GM12878 (cell line): ENCODE results near the gene LSAMP. TPM values are rescaled to one million over a fixed set of nuclear protein-coding genes. Genes with fewer than 3 reads are reported as not detected.

Experiments
- ATAC-seq: fragments of 200-7000 bp; cut with Tn5 transposase; 3 replicates; pipeline ENCODE4 v1.9.1; 2020; ENCODE audit warnings: mild to moderate bottlenecking, moderate library complexity
- BruUV-seq: library from RNA; stranded (reverse); fragments of 400-500 nt; replicated peaks from 2 replicates; lab custom pipeline; 2021; lab: Mats Ljungman, UMichigan
- CTCF ChIA-PET: fragments of 300-600 bp; sonication (Branson Sonifier 250); formaldehyde crosslinking; extraction: SDS; loops from one replicate; lab custom pipeline; 2021; ENCODE audit warnings: inconsistent platforms; lab: Yijun Ruan, JAX
- POLR2A ChIA-PET: fragments of 350-600 bp; formaldehyde crosslinking; extraction: SDS; loops from one replicate; lab custom pipeline; 2021; ENCODE audit warnings: inconsistent platforms; lab: Charles Lee
- RAD21 ChIA-PET: fragments of 300-600 bp; sonication (Branson Sonifier 250); formaldehyde crosslinking; loops from one replicate; lab custom pipeline; 2023; ENCODE audit warnings: antibody characterized with exemption; ENCODE audit not compliant: unreplicated experiment; lab: Charles Lee
- SMC1A ChIA-PET: fragments of 300-600 bp; sonication (Branson Sonifier 250); formaldehyde crosslinking; loops from one replicate; lab custom pipeline; 2023; ENCODE audit not compliant: unreplicated experiment, uncharacterized antibody; lab: Charles Lee
- DNase-seq: peaks from one replicate; pipeline ENCODE4 v3.0.0-alpha.2; 2011; ENCODE audit warnings: low read depth, low spot score
- FAIRE-seq: peaks from 3 replicates; lab custom pipeline; 2011; peaks lifted over from hg19 to GRCh38; lab: Jason Lieb, UNC
- H2AFZ ChIP-seq: 2 replicates; pipeline ENCODE4 v1.6.0; 2011; ENCODE audit warnings: low read depth, low read length, control low read depth; ENCODE audit not compliant: control insufficient read depth
- H3K27ac ChIP-seq: 2 replicates; pipeline ENCODE4 v1.5.1; 2011; ENCODE audit warnings: control low read depth; ENCODE audit not compliant: control insufficient read depth, insufficient read depth
- H3K27me3 ChIP-seq, 2 experiments: replicated peaks in 1 of 2; 2 replicates each; pipeline versions ENCODE4 v1.6.0 to v1.6.1; 2011; ENCODE audit warnings: low read length in 1 of 2; ENCODE audit not compliant: control insufficient read depth in 2 of 2, insufficient read depth in 2 of 2
- H3K36me3 ChIP-seq, 2 experiments: 2 replicates each; pipeline ENCODE4 v1.5.1; 2011; ENCODE audit warnings: low read length in 1 of 2; ENCODE audit not compliant: control insufficient read depth in 2 of 2, insufficient read depth in 2 of 2
- H3K4me1 ChIP-seq: 2 replicates; pipeline ENCODE4 v1.6.1; 2011; ENCODE audit warnings: mild to moderate bottlenecking, low read length, moderate library complexity, mixed read lengths; ENCODE audit not compliant: control insufficient read depth, insufficient read depth
- H3K4me2 ChIP-seq: 2 replicates; pipeline ENCODE4 v1.6.0; 2011; ENCODE audit warnings: control low read depth; ENCODE audit not compliant: control insufficient read depth, insufficient read depth
- H3K4me3 ChIP-seq: fragments of 200-600 bp; sonication (generic); 2 replicates; pipeline ENCODE4 v1.5.1; 2016
- H3K79me2 ChIP-seq: 2 replicates; pipeline ENCODE4 v1.6.0; 2011; ENCODE audit warnings: low read length; ENCODE audit not compliant: control insufficient read depth, insufficient read depth
- H3K9ac ChIP-seq: 2 replicates; pipeline ENCODE4 v1.8.0; 2011; ENCODE audit warnings: low read length, control low read depth, mixed read lengths; ENCODE audit not compliant: control insufficient read depth, insufficient read depth
- H3K9me3 ChIP-seq: replicated peaks from 3 replicates; pipeline ENCODE4 v1.5.1; 2011; ENCODE audit warnings: mild to moderate bottlenecking, low read length; ENCODE audit not compliant: control insufficient read depth, insufficient read depth
- H4K20me1 ChIP-seq: 2 replicates; pipeline ENCODE4 v1.6.0; 2011; ENCODE audit not compliant: control insufficient read depth, insufficient read depth
- ATF2 ChIP-seq: IDR thresholded peaks from 2 replicates; pipeline ENCODE4 v1.6.1; 2012; ENCODE audit warnings: low read length, inconsistent platforms
- ATF7 ChIP-seq: fragments of 450-650 bp; IDR thresholded peaks from 2 replicates; pipeline ENCODE4 v1.6.1; 2016; ENCODE audit warnings: low read depth, mild to moderate bottlenecking
- BHLHE40 ChIP-seq, 2 experiments: fragments of 450-650 bp in 1 of 2; IDR thresholded peaks; 2 replicates each; pipeline ENCODE4 v1.6.1; 2011 to 2017; ENCODE audit warnings: low read depth in 2 of 2, borderline replicate concordance in 1 of 2, improper control_type of control experiment in 1 of 2, low read length in 1 of 2, mild to moderate bottlenecking in 1 of 2
- DPF2 ChIP-seq: fragments of 450-650 bp; IDR thresholded peaks from 2 replicates; pipeline ENCODE4 v1.6.1; 2017; ENCODE audit warnings: mild to moderate bottlenecking
- EED ChIP-seq: sonication (generic); IDR thresholded peaks from 2 replicates; pipeline ENCODE4 v1.6.1; 2016; ENCODE audit warnings: antibody characterized with exemption, low read depth
- EP300 ChIP-seq, 2 experiments: fragments of 150-350 bp in 1 of 2; IDR thresholded peaks; 2 replicates each; pipeline ENCODE4 v1.6.1; 2011 to 2012; ENCODE audit warnings: low read depth in 2 of 2, low read length in 2 of 2, borderline replicate concordance in 1 of 2, improper control_type of control experiment in 1 of 2, inconsistent platforms in 1 of 2; ENCODE audit not compliant: control insufficient read depth in 1 of 2
- IKZF1 ChIP-seq: fragments of 450-650 bp; conservative IDR thresholded peaks from 2 replicates; pipeline ENCODE4 v1.6.1; 2017; ENCODE audit warnings: antibody characterized with exemption, mild to moderate bottlenecking
- IKZF2 ChIP-seq, 2 experiments: fragments of 450-650 bp; IDR thresholded peaks; 2 replicates each; pipeline ENCODE4 v1.6.1; 2017; ENCODE audit warnings: mild to moderate bottlenecking in 2 of 2, moderate library complexity in 2 of 2
- MEF2A ChIP-seq: IDR thresholded peaks from 2 replicates; pipeline ENCODE4 v1.6.1; 2011; ENCODE audit warnings: low read depth, mild to moderate bottlenecking, low read length, moderate library complexity; ENCODE audit not compliant: insufficient read depth
- MEF2B ChIP-seq: fragments of 450-650 bp; IDR thresholded peaks from 2 replicates; pipeline ENCODE4 v1.6.1; 2018; ENCODE audit warnings: mild to moderate bottlenecking, moderate library complexity; ENCODE audit not compliant: partially characterized antibody, poor library complexity, severe bottlenecking
- MTA2 ChIP-seq: fragments of 450-650 bp; IDR thresholded peaks from 2 replicates; pipeline ENCODE4 v1.6.1; 2016; ENCODE audit warnings: low read depth, mild to moderate bottlenecking, moderate library complexity
- NBN ChIP-seq: fragments of 450-650 bp; IDR thresholded peaks from 2 replicates; pipeline ENCODE4 v1.6.1; 2016
- PAX8 ChIP-seq: fragments of 450-650 bp; IDR thresholded peaks from 2 replicates; pipeline ENCODE4 v1.6.1; 2017; ENCODE audit warnings: mild to moderate bottlenecking, moderate library complexity
- PKNOX1 ChIP-seq: fragments of 450-650 bp; IDR thresholded peaks from 2 replicates; pipeline ENCODE4 v1.6.1; 2016; ENCODE audit warnings: mild to moderate bottlenecking
- RELB ChIP-seq: fragments of 450-650 bp; IDR thresholded peaks from 2 replicates; pipeline ENCODE4 v1.6.1; 2017; ENCODE audit warnings: low read depth, mild to moderate bottlenecking, moderate library complexity
- RUNX3 ChIP-seq: IDR thresholded peaks from 2 replicates; pipeline ENCODE4 v1.6.1; 2012; ENCODE audit warnings: low read length, inconsistent platforms
- SMAD1 ChIP-seq: fragments of 450-650 bp; IDR thresholded peaks from 2 replicates; pipeline ENCODE4 v1.6.1; 2018; ENCODE audit warnings: mild to moderate bottlenecking, low read depth; ENCODE audit not compliant: partially characterized antibody
- SMC3 ChIP-seq: IDR thresholded peaks from 2 replicates; pipeline ENCODE4 v1.6.1; 2011; ENCODE audit warnings: low read length, improper control_type of control experiment, borderline replicate concordance
- TAF1 ChIP-seq: IDR thresholded peaks from 2 replicates; pipeline ENCODE4 v1.6.1; 2011; ENCODE audit warnings: mild to moderate bottlenecking, low read depth, low read length, borderline replicate concordance
- TCF7 ChIP-seq: IDR thresholded peaks from 2 replicates; pipeline ENCODE4 v1.6.1; 2014; ENCODE audit warnings: antibody characterized with exemption, borderline replicate concordance
- ZNF207 ChIP-seq: fragments of 450-650 bp; IDR thresholded peaks from 2 replicates; pipeline ENCODE4 v1.6.1; 2014; ENCODE audit warnings: antibody characterized with exemption, mild to moderate bottlenecking, borderline replicate concordance
- ZNF384 ChIP-seq: IDR thresholded peaks from 2 replicates; pipeline ENCODE4 v1.6.1; 2012; ENCODE audit warnings: low read depth, mild to moderate bottlenecking, low read length, improper control_type of control experiment, borderline replicate concordance
- whole genome bisulfite sequencing: methylation state at CpG from one replicate; pipeline ENCODE4 v1.1.6; 2016; ENCODE audit warnings: low lambda C conversion rate; ENCODE audit not compliant: insufficient replicate concordance, insufficient coverage; ENCODE audit errors: missing lambda C conversion rate; 5-methylcytosine and 5-hydroxymethylcytosine counted together
- in situ Hi-C: fragments of 300-500 bp; cut with MboI; formaldehyde crosslinking; loops from 9 replicates; pipeline ENCODE4 v1.14.3; 2018; ENCODE audit warnings: mixed read lengths
- intact Hi-C: fragments of 100-400 bp; cut with micrococcal nuclease; formaldehyde crosslinking; loops from one replicate; pipeline ENCODE4 v1.14.2; 2022; ENCODE audit not compliant: unreplicated experiment
- polyA plus RNA-seq, 11 experiments: library from polyadenylated mRNA; depleted of rRNA in 4 of 11; unstranded in 6 of 11; stranded (reverse) in 5 of 11; fragments of >200 nt; fragmentation: Nextera tagmentation in 4 of 11; fragmentation: Illumina TruSeq in 1 of 11; extraction: Ambion mirVana in 4 of 11; extraction: Trizol in 1 of 11; gene quantifications; 1 replicate in 1 of 11; 2 replicates in 10 of 11; pipeline versions ENCODE4 v1.2.1 to v1.2.3, GENCODE V29; 2011 to 2016; ENCODE audit warnings: inconsistent platforms in 2 of 11, missing spikeins in 2 of 11, low read depth in 1 of 11
- total RNA-seq, 4 experiments: library from RNA; depleted of rRNA in 3 of 4; stranded (reverse); fragments of >200 nt in 3 of 4; fragmentation: Illumina TruSeq in 1 of 4; extraction: Trizol in 1 of 4; gene quantifications; 2 replicates each; pipeline versions ENCODE4 v1.2.1 to v1.2.3, GENCODE V29; 2013 to 2021

Gene LSAMP
- total and polyA plus RNA-seq, 10 of the 15 experiments (the other 5 are each of a cell fraction or from before 2014, with no cell fraction given), result 2.0 to 12.7 (median 6.5) TPM

GRCh38 chr3:116288485-116288884 is 156.8 kb downstream of the LSAMP start:
- Histone ChIP-seq H2AFZ (no peak overlapping the region), H3K4me3 (no peak overlapping the region), H3K9ac (no peak overlapping the region), H3K36me3 (no peaks in the 10 kb centered on the region), H4K20me1 (no peaks in the 10 kb centered on the region), H3K27ac (no peak overlapping the region), H3K9me3 (no peaks in the 10 kb centered on the region), H3K27me3 (no peaks in the 10 kb centered on the region; a peak in 1 of 4 replicates), H3K4me1 (no peaks in the 10 kb centered on the region), H3K4me2 (no peak overlapping the region), H3K79me2 (no peaks in the 10 kb centered on the region)
- ChIA-PET POLR2A (no interaction called here), SMC1A (interaction anchor here (0.7 to 3.4 kb wide), 7 partner anchors 10 to 63 kb away, joined by 3 to 19 read pairs (median 3); no protein-coding TSS in a partner anchor), CTCF (interaction anchor here (1.3 kb wide), 1 partner anchor 10 kb away, joined by 3 read pairs; no protein-coding TSS in a partner anchor), RAD21 (interaction anchor here (0.9 to 3.1 kb wide), 4 partner anchors 10 to 64 kb away, joined by 3 to 17 read pairs (median 4); no protein-coding TSS in a partner anchor)
- WGBS, result 19% methylated on average over 4 of the region's 4 CpGs
- in situ Hi-C loops, result no loop called here
- peak; percentile 87 for ATAC-seq
- intact Hi-C loops, result loop anchor here (1.0 kb wide), 1 partner anchor 148 kb away; no protein-coding TSS in a partner anchor
- no TSS peak for BruUV-seq
- peak; percentile 34 for DNase-seq
- FAIRE-seq, result no peak
- peak; percentile 68; the same call in 1 of the 2 replicates for TF ChIP-seq RELB
- no peak for TF ChIP-seq PAX8
- TF ChIP-seq NBN, result 0 out of 2 replicates have a peak, but pooled peaks have one; percentile 18
- TF ChIP-seq MEF2B, result peak; percentile 47
- TF ChIP-seq ATF7, result peak; percentile 63; the same call in 1 of the 2 replicates
- no peak for TF ChIP-seq SMC3
- TF ChIP-seq MTA2, result peak; percentile 75
- TF ChIP-seq SMAD1, result peak; percentile 41
- TF ChIP-seq DPF2, result 0 out of 2 replicates have a peak, but pooled peaks have one; percentile 8
- peak; percentile 47 to 60; a peak in 2 of 4 replicates for TF ChIP-seq EP300 (IDR thresholded peaks at IDR 0.05; ENCODE audit: borderline replicate concordance in 1 of 2, control insufficient read depth in 1 of 2, low read depth in 2 of 2, low read length in 2 of 2)
- TF ChIP-seq IKZF1, result peak; percentile 67
- TF ChIP-seq ZNF207, result no peak
- no peak for TF ChIP-seq MEF2A
- TF ChIP-seq TCF7, result peak; percentile 81
- TF ChIP-seq RUNX3, result peak; percentile 64
- TF ChIP-seq PKNOX1, result no peak
- no peak for TF ChIP-seq TAF1
- TF ChIP-seq ATF2, result 0 out of 2 replicates have a peak, but pooled peaks have one; percentile 18
- TF ChIP-seq ZNF384, result peak; percentile 24; the same call in 1 of the 2 replicates
- TF ChIP-seq IKZF2 (IDR thresholded peaks at IDR 0.05), result peak; percentile 68 to 76; a peak in 2 of 4 replicates
- peak; percentile 43; the same call in 1 of the 2 replicates for TF ChIP-seq EED
- TF ChIP-seq BHLHE40 (IDR thresholded peaks at IDR 0.05; ENCODE audit: borderline replicate concordance in 1 of 2, low read depth in 2 of 2, low read length in 1 of 2), result no peak
